Effector CD8-positive, alpha-beta T cell (primary cell): ENCODE results near the gene SIGLEC1.

Source experiments
- DNase-seq: peaks from one replicate; lab custom pipeline; 2025; lab: John Stamatoyannopoulos, UW

SIGLEC1 gene

GRCh38 chr20:3728876-3729275, 16.5 kb upstream of the SIGLEC1 start:
- DNase-seq, result no peak

GRCh38 chr20:3728354-3728753, 16.0 kb upstream of the SIGLEC1 start:
- no peak for DNase-seq

- no peak for DNase-seq
These were observed 15.1 kb upstream of the SIGLEC1 start for GRCh38 chr20:3727401-3728021.

- DNase-seq, result no peak
These were observed 12.0 kb upstream of the SIGLEC1 start for GRCh38 chr20:3724356-3724755.

GRCh38 chr20:3723284-3723683, 10.9 kb upstream of the SIGLEC1 start:
- DNase-seq, result no peak

GRCh38 chr20:3721912-3722311, 9.5 kb upstream of the SIGLEC1 start:
- no peak for DNase-seq

- DNase-seq, result no peak
These were observed 8.2 kb upstream of the SIGLEC1 start for GRCh38 chr20:3720626-3721025.

- no peak for DNase-seq
These were observed 7.7 kb upstream of the SIGLEC1 start for GRCh38 chr20:3720068-3720467.

GRCh38 chr20:3719046-3719445, 6.6 kb upstream of the SIGLEC1 start:
- no peak for DNase-seq

GRCh38 chr20:3716195-3716834, 3.9 kb upstream of the SIGLEC1 start:
- DNase-seq, result no peak

- DNase-seq, result no peak
These were observed 1.7 kb upstream of the SIGLEC1 start for GRCh38 chr20:3714092-3714491.

GRCh38 chr20:3711484-3711941, 887 bp downstream of the SIGLEC1 start:
- DNase-seq, result no peak

- DNase-seq, result peak; percentile 76
These were observed 1.5 kb downstream of the SIGLEC1 start for GRCh38 chr20:3710703-3711483.

GRCh38 chr20:3710011-3710466, 2.4 kb downstream of the SIGLEC1 start:
- DNase-seq, result no peak

- no peak for DNase-seq
These were observed 4.9 kb downstream of the SIGLEC1 start for GRCh38 chr20:3707508-3707899.

- no peak for DNase-seq
These were observed 5.5 kb downstream of the SIGLEC1 start for GRCh38 chr20:3706774-3707507.

GRCh38 chr20:3705970-3706739, 6.2 kb downstream of the SIGLEC1 start:
- DNase-seq, result no peak

- no peak for DNase-seq
These were observed 6.9 kb downstream of the SIGLEC1 start for GRCh38 chr20:3705491-3705969.

GRCh38 chr20:3704087-3704486, 8.3 kb downstream of the SIGLEC1 start:
- no peak for DNase-seq

GRCh38 chr20:3702611-3703391, 9.6 kb downstream of the SIGLEC1 start:
- DNase-seq, result no peak
